ENCODE results near the gene CLEC4M.

CLEC4M gene

GRCh38 chr19:7737215-7737614 is 25.8 kb upstream of the CLEC4M start:
- no peaks in the 10 kb centered on the region for H3K79me2 ChIP-seq (ENCODE audit: insufficient read depth, low read depth)
- H3K4me3 ChIP-seq (IDR thresholded peaks at IDR 0.05; ENCODE audit: insufficient read depth, low read depth, low read length) = no peak overlapping the region
- TF ChIP-seq CTCF (conservative IDR thresholded peaks at IDR 0.05; ENCODE audit: low read depth, low read length) = no peak
- H3K36me3 ChIP-seq (ENCODE audit: insufficient read depth) = no peaks in the 10 kb centered on the region
- no peak overlapping the region for H3K4me2 ChIP-seq
- H2AFZ ChIP-seq (ENCODE audit: low read depth) = no peak overlapping the region
- peaks cover 70% of the 10 kb centered on the region for H3K27me3 ChIP-seq (ENCODE audit: insufficient read depth, low read depth)
- no peak overlapping the region for H3K9ac ChIP-seq
- H3K27ac ChIP-seq = no peak overlapping the region
- no peaks in the 10 kb centered on the region for H3K4me1 ChIP-seq (ENCODE audit: low read depth, poor library complexity, severe bottlenecking)
- no peaks in the 10 kb centered on the region for H4K20me1 ChIP-seq (ENCODE audit: insufficient read depth)

GRCh38 chr19:7738023-7738422 is 25.0 kb upstream of the CLEC4M start:
- Histone ChIP-seq H3K79me2 (ENCODE audit: insufficient read depth, low read depth) (no peaks in the 10 kb centered on the region), H3K4me2 (no peak overlapping the region), H3K9ac (no peak overlapping the region), H3K27ac (no peak overlapping the region), H4K20me1 (ENCODE audit: insufficient read depth) (no peaks in the 10 kb centered on the region), H3K4me1 (ENCODE audit: low read depth, poor library complexity, severe bottlenecking) (no peaks in the 10 kb centered on the region), H2AFZ (ENCODE audit: low read depth) (no peak overlapping the region), H3K27me3 (ENCODE audit: insufficient read depth, low read depth) (peaks cover 78% of the 10 kb centered on the region), H3K4me3 (IDR thresholded peaks at IDR 0.05; ENCODE audit: insufficient read depth, low read depth, low read length) (no peak overlapping the region), H3K36me3 (ENCODE audit: insufficient read depth) (no peaks in the 10 kb centered on the region)
- no peak for TF ChIP-seq CTCF (conservative IDR thresholded peaks at IDR 0.05; ENCODE audit: low read depth, low read length)

- H3K4me3 ChIP-seq (IDR thresholded peaks at IDR 0.05; ENCODE audit: insufficient read depth, low read depth, low read length) = no peak overlapping the region
- no peak overlapping the region for H2AFZ ChIP-seq (ENCODE audit: low read depth)
- no peaks in the 10 kb centered on the region for H3K79me2 ChIP-seq (ENCODE audit: insufficient read depth, low read depth)
- no peak overlapping the region for H3K27ac ChIP-seq
- H3K4me1 ChIP-seq (ENCODE audit: low read depth, poor library complexity, severe bottlenecking) = no peaks in the 10 kb centered on the region
- peaks cover 78% of the 10 kb centered on the region for H3K27me3 ChIP-seq (ENCODE audit: insufficient read depth, low read depth)
- no peak overlapping the region for H3K9ac ChIP-seq
- H3K4me2 ChIP-seq = no peak overlapping the region
- no peak for TF ChIP-seq CTCF (conservative IDR thresholded peaks at IDR 0.05; ENCODE audit: low read depth, low read length)
- no peaks in the 10 kb centered on the region for H3K36me3 ChIP-seq (ENCODE audit: insufficient read depth)
- no peaks in the 10 kb centered on the region for H4K20me1 ChIP-seq (ENCODE audit: insufficient read depth)
These were observed 23.8 kb upstream of the CLEC4M start for GRCh38 chr19:7739211-7739755.

GRCh38 chr19:7739801-7740681 is 23.0 kb upstream of the CLEC4M start:
- no peak overlapping the region for H3K27ac ChIP-seq
- no peaks in the 10 kb centered on the region for H3K4me1 ChIP-seq (ENCODE audit: low read depth, poor library complexity, severe bottlenecking)
- H3K9ac ChIP-seq = no peak overlapping the region
- no peak overlapping the region for H2AFZ ChIP-seq (ENCODE audit: low read depth)
- H3K36me3 ChIP-seq (ENCODE audit: insufficient read depth) = no peaks in the 10 kb centered on the region
- H3K79me2 ChIP-seq (ENCODE audit: insufficient read depth, low read depth) = no peaks in the 10 kb centered on the region
- TF ChIP-seq CTCF (conservative IDR thresholded peaks at IDR 0.05; ENCODE audit: low read depth, low read length) = no peak
- H4K20me1 ChIP-seq (ENCODE audit: insufficient read depth) = no peaks in the 10 kb centered on the region
- H3K4me3 ChIP-seq (IDR thresholded peaks at IDR 0.05; ENCODE audit: insufficient read depth, low read depth, low read length) = no peak overlapping the region
- H3K27me3 ChIP-seq (ENCODE audit: insufficient read depth, low read depth) = peaks cover 80% of the 10 kb centered on the region
- no peak overlapping the region for H3K4me2 ChIP-seq

All from KMS-11 (cell line).